OCI-LY3 (cell line): Measurements from ENCODE around the gene ING4.
A peak's percentile ranks its signal among the peaks of the same experiment; 100 is the strongest.

Experiments
- H2AFZ ChIP-seq: fragments of 200-600, 300-600 bp; shearing (Covaris generic); 2 replicates; pipeline ENCODE4 v1.6.0; 2014; ENCODE audit warnings: antibody characterized with exemption, low read depth, low read length
- H3K27ac ChIP-seq: fragments of 200-600, 300-600 bp; sonication (generic); 2 replicates; pipeline ENCODE4 v1.5.1; 2014; ENCODE audit warnings: mild to moderate bottlenecking, low read length, moderate library complexity, mixed read lengths
- H3K27me3 ChIP-seq: fragments of 200-600, 300-600 bp; sonication (generic); 2 replicates; pipeline ENCODE4 v1.6.1; 2014; ENCODE audit warnings: low read depth, low read length, mixed read lengths
- H3K36me3 ChIP-seq: fragments of 200-600, 300-600 bp; sonication (generic); replicated peaks from 2 replicates; pipeline ENCODE3; 2014; ENCODE audit warnings: low read depth, low read length, mixed read lengths
- H3K4me1 ChIP-seq: fragments of 300-600, 200-600 bp; sonication (generic); 2 replicates; pipeline ENCODE4 v1.6.1; 2014; ENCODE audit warnings: low read length, mixed read lengths
- H3K4me2 ChIP-seq: fragments of 200-600, 300-600 bp; sonication (generic); 2 replicates; pipeline ENCODE4 v1.6.1; 2014; ENCODE audit warnings: low read length, mixed read lengths
- H3K4me3 ChIP-seq: fragments of 300-600, 200-600 bp; sonication (generic); 2 replicates; pipeline ENCODE4 v1.5.1; 2014; ENCODE audit warnings: antibody characterized with exemption, mild to moderate bottlenecking, low read length, moderate library complexity
- H3K79me2 ChIP-seq: fragments of 300-600, 200-600 bp; shearing (Covaris generic); 2 replicates; pipeline ENCODE4 v1.6.1; 2014; ENCODE audit warnings: mild to moderate bottlenecking, low read length, mixed read lengths
- H3K9ac ChIP-seq: fragments of 300-600, 200-600 bp; shearing (Covaris generic); 2 replicates; pipeline ENCODE4 v1.6.0; 2014; ENCODE audit warnings: mild to moderate bottlenecking, low read length, moderate library complexity
- H3K9me3 ChIP-seq: fragments of 200-600, 300-600 bp; shearing (Covaris generic); 2 replicates; pipeline ENCODE4 v1.6.1; 2014; ENCODE audit warnings: low read length, mixed read lengths; ENCODE audit not compliant: insufficient read depth
- H4K20me1 ChIP-seq: fragments of 200-600, 300-600 bp; sonication (generic); 2 replicates; pipeline ENCODE4 v1.6.1; 2016; ENCODE audit warnings: low read length, mixed read lengths; ENCODE audit not compliant: insufficient read depth
- CTCF ChIP-seq: fragments of 200-600, 300-600 bp; sonication (generic); IDR thresholded peaks from 2 replicates; pipeline ENCODE4 v1.5.1; 2014; ENCODE audit warnings: antibody characterized with exemption, low read length, low read depth
- EZH2phosphoT487 ChIP-seq: fragments of 200-600 bp; shearing (Covaris generic); IDR thresholded peaks from 2 replicates; pipeline ENCODE4 v1.6.1; 2018; ENCODE audit warnings: antibody characterized with exemption, mixed run types, low read depth

ING4 gene

GRCh38 chr12:6646276-6647082 lies 16.4 kb downstream of the ING4 start:
- Histone ChIP-seq H3K27ac (no peak overlapping the region), H2AFZ (no peak overlapping the region), H3K36me3 (no peaks in the 10 kb centered on the region), H4K20me1 (no peaks in the 10 kb centered on the region), H3K4me3 (peak overlapping the region; percentile 81), H3K27me3 (no peaks in the 10 kb centered on the region), H3K9me3 (no peaks in the 10 kb centered on the region), H3K4me2 (peak overlapping the region; percentile 69), H3K4me1 (peaks cover 33% of the 10 kb centered on the region), H3K79me2 (no peaks in the 10 kb centered on the region), H3K9ac (peak overlapping the region; percentile 72)
- TF ChIP-seq CTCF (no peak), EZH2phosphoT487 (no peak)

- Histone ChIP-seq H4K20me1 (no peaks in the 10 kb centered on the region), H3K9me3 (no peaks in the 10 kb centered on the region), H3K9ac (peak overlapping the region; percentile 76; the same call in 1 of the 2 replicates), H3K36me3 (no peaks in the 10 kb centered on the region), H3K27me3 (no peaks in the 10 kb centered on the region), H3K27ac (peak overlapping the region; percentile 96), H3K4me3 (peak overlapping the region; percentile 70), H3K79me2 (no peaks in the 10 kb centered on the region), H3K4me2 (peak overlapping the region; percentile 86), H3K4me1 (peaks cover 33% of the 10 kb centered on the region), H2AFZ (no peak overlapping the region)
- TF ChIP-seq CTCF = peak; percentile 49
- TF ChIP-seq EZH2phosphoT487 = no peak
Measured at GRCh38 chr12:6644903-6645302, 18.0 kb downstream of the ING4 start.

- TF ChIP-seq CTCF = no peak
Measured at GRCh38 chr12:6644257-6644596, 18.7 kb downstream of the ING4 start.

GRCh38 chr12:6643569-6644256 lies 19.2 kb downstream of the ING4 start:
- Histone ChIP-seq H3K27ac (peak overlapping the region; percentile 96), H2AFZ (no peak overlapping the region), H3K9me3 (no peaks in the 10 kb centered on the region), H4K20me1 (no peaks in the 10 kb centered on the region), H3K4me3 (peak overlapping the region; percentile 70), H3K4me2 (peak overlapping the region; percentile 86), H3K4me1 (peaks cover 44% of the 10 kb centered on the region), H3K27me3 (no peaks in the 10 kb centered on the region), H3K79me2 (no peaks in the 10 kb centered on the region), H3K9ac (peak overlapping the region; percentile 76), H3K36me3 (no peaks in the 10 kb centered on the region)
- no peak for TF ChIP-seq CTCF
- TF ChIP-seq EZH2phosphoT487 = no peak

More at GRCh38 chr12:6644257-6644596, 18.7 kb downstream of the ING4 start:
- Histone ChIP-seq H3K9ac (peak overlapping the region; percentile 76), H3K36me3 (no peaks in the 10 kb centered on the region), H3K27ac (peak overlapping the region; percentile 96), H3K9me3 (no peaks in the 10 kb centered on the region), H3K4me3 (peak overlapping the region; percentile 70), H3K27me3 (no peaks in the 10 kb centered on the region), H3K4me2 (peak overlapping the region; percentile 86), H4K20me1 (no peaks in the 10 kb centered on the region), H3K79me2 (no peaks in the 10 kb centered on the region), H2AFZ (no peak overlapping the region), H3K4me1 (peaks cover 39% of the 10 kb centered on the region)
